Thoracic aorta (tissue), 2 donors: ENCODE measurements around the gene MXD4. TPM values are rescaled to one million over a fixed set of nuclear protein-coding genes. Genes with fewer than 3 reads are reported as not detected.
"Not testable (repeated sequence)": the region's sequence is repeated elsewhere in the genome, so short reads cannot be mapped to it uniquely, and the experiment has no call there.

ENCODE experiments used
- ATAC-seq: fragments of 150-250 bp; one replicate; pipeline ENCODE4 v1.8.0; 2017; ENCODE audit warnings: low read depth; ENCODE audit not compliant: insufficient number of reproducible peaks, low FRiP score
- DNase-seq: peaks from one replicate; pipeline ENCODE4 v3.0.0-alpha.2; 2020; ENCODE audit warnings: low spot score
- H3K27ac ChIP-seq, 2 donors: fragments of 200-600 bp; sonication (generic); 1 replicate in 1 of 2; 2 replicates in 1 of 2; pipeline ENCODE4 v1.5.1; 2016; ENCODE audit warnings: mild to moderate bottlenecking in 2 of 2, moderate library complexity in 2 of 2
- H3K27me3 ChIP-seq: fragments of 200-600 bp; sonication (generic); replicated peaks from 2 replicates; pipeline ENCODE4 v1.6.0; 2016; ENCODE audit warnings: mild to moderate bottlenecking; ENCODE audit not compliant: insufficient read depth
- H3K36me3 ChIP-seq: fragments of 200-600 bp; sonication (generic); one replicate; pipeline ENCODE4 v1.5.1; 2016
- H3K4me1 ChIP-seq, 2 donors: fragments of 200-600 bp; sonication (generic); 1 replicate in 1 of 2; 2 replicates in 1 of 2; pipeline versions ENCODE4 v1.5.1 to v1.6.0; 2016; ENCODE audit warnings: low read depth in 2 of 2, mild to moderate bottlenecking in 1 of 2; ENCODE audit not compliant: control insufficient read depth in 1 of 2
- H3K4me3 ChIP-seq: fragments of 200-600 bp; sonication (generic); 2 replicates; pipeline ENCODE4 v1.5.1; 2016; ENCODE audit warnings: mild to moderate bottlenecking
- H3K9me3 ChIP-seq: fragments of 200-600 bp; sonication (generic); 2 replicates; pipeline ENCODE4 v1.5.1; 2016
- total RNA-seq, 2 donors: library from RNA; depleted of rRNA; stranded (reverse); fragments of >200 nt; gene quantifications; one replicate each; pipeline versions ENCODE4 v1.1.0 to v1.2.3, GENCODE V29; 2016
- TF ChIP-seq, protein P1 (sequence below): fragments of 200-600 bp; sonication (generic); IDR thresholded peaks from one replicate; pipeline ENCODE4 v1.5.1; 2019; ENCODE audit warnings: antibody characterized with exemption

Gene MXD4
- total RNA-seq, 2 donors from 2014 or later = 93.1 to 105 TPM

GRCh38 chr4:2218436-2218835, 43.5 kb downstream of the MXD4 start:
- Histone ChIP-seq H3K27me3 (no peaks in the 10 kb centered on the region), H3K9me3 (no peaks in the 10 kb centered on the region), H3K27ac (no peak overlapping the region), H3K4me1 (no peaks in the 10 kb centered on the region), H3K4me3 (no peak overlapping the region), H3K36me3 (peaks cover 7% of the 10 kb centered on the region)
- DNase-seq (no peak), ATAC-seq (no peak)
- TF ChIP-seq, protein P1, sequence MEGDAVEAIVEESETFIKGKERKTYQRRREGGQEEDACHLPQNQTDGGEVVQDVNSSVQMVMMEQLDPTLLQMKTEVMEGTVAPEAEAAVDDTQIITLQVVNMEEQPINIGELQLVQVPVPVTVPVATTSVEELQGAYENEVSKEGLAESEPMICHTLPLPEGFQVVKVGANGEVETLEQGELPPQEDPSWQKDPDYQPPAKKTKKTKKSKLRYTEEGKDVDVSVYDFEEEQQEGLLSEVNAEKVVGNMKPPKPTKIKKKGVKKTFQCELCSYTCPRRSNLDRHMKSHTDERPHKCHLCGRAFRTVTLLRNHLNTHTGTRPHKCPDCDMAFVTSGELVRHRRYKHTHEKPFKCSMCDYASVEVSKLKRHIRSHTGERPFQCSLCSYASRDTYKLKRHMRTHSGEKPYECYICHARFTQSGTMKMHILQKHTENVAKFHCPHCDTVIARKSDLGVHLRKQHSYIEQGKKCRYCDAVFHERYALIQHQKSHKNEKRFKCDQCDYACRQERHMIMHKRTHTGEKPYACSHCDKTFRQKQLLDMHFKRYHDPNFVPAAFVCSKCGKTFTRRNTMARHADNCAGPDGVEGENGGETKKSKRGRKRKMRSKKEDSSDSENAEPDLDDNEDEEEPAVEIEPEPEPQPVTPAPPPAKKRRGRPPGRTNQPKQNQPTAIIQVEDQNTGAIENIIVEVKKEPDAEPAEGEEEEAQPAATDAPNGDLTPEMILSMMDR = no peak

DNA sequence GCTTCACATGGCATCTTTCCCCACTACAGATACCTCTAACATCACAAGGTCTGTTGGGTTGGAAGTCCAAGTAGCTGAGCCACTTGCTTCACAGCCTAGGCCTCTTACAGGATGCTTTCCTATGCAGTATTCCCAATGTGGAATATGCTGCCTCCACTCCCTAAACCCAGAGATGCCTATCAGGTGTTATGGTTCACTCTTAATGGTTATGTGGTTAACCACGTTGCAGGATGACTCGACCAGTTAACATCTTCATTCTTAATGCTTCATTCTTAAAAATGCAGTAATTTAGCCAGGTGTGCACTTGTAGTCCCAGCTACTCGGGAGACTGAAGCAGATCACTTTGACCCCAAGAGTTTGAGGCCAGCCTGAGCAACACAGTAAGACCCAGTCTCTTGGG, 44.2 kb downstream of the MXD4 start:
- H3K27ac ChIP-seq = no peak overlapping the region
- ATAC-seq = no peak

DNA sequence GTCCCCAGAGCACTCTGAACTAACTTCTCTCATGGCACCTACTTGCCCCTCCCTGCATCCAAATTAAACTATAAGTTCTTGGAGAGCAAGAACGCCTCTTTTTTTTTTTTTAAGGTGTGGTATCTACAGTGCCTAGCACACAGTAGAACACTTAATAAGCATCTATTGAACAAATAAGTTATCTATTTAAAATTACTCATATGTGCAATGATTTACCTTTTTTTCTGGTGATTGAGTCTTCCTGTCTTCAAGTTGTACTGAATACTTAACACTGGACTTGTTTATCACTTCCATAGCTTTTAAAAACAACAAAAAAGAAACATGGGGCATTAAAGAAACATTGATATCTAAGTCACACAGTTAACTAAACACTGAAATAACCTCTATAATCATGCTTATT, 49.1 kb downstream of the MXD4 start:
- Histone ChIP-seq H3K9me3 (no peaks in the 10 kb centered on the region), H3K4me3 (no peak overlapping the region), H3K27ac (no peak overlapping the region), H3K4me1 (no peaks in the 10 kb centered on the region), H3K36me3 (no peaks in the 10 kb centered on the region), H3K27me3 (no peaks in the 10 kb centered on the region)
- TF ChIP-seq, protein P1 = no peak
- ATAC-seq = no peak
- no peak for DNase-seq

More for the DNA sequence above, 44.2 kb downstream of the MXD4 start:
- no peak for DNase-seq
- H3K4me1 ChIP-seq = no peaks in the 10 kb centered on the region
- no peaks in the 10 kb centered on the region for H3K9me3 ChIP-seq
- no peaks in the 10 kb centered on the region for H3K27me3 ChIP-seq
- no peak overlapping the region for H3K4me3 ChIP-seq
- H3K36me3 ChIP-seq = peaks cover under 1% of the 10 kb centered on the region
- TF ChIP-seq, protein P1 = no peak

DNA sequence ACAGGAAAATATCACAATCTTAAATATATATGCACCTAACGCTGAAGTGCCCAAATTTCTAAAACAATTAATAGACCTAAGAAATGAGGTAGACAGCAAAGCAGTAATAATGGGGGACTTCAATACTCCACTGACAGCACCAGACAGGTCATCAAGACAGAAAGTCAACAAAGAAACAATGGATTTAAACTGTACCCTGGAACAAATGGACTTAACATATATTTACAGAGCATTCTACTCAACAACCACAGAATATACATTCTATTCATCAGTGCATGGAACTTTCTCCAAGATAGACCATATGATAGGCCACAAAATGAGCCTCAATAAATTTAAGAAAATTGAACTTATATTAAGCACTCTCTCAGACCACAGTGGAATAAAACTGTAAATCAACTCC, 59.1 kb downstream of the MXD4 start:
- H3K36me3 ChIP-seq = not testable (repeated sequence)

More for the DNA sequence above, 59.1 kb downstream of the MXD4 start:
- H3K9me3 ChIP-seq, DNase-seq, H3K4me3 ChIP-seq, H3K27me3 ChIP-seq, H3K4me1 ChIP-seq, ATAC-seq, H3K27ac ChIP-seq: not testable (repeated sequence)

Other genes starting within 250 kb of the MXD4 start
- under 1 TPM in 1 of 2 donors, not detected in 1; under 0.01 TPM for gene NAT8L, start 202.8 kb downstream of the MXD4 start, total RNA-seq
- gene HAUS3, start 20.0 kb downstream of the MXD4 start, total RNA-seq = 10 to 100 TPM in 1 of 2 donors, 1 to 10 TPM in 1; 6.5 to 12.9 TPM
- gene POLN, start 20.0 kb downstream of the MXD4 start, total RNA-seq = 1 to 10 TPM; 3.2 to 3.5 TPM
- gene ZFYVE28, start 156.5 kb upstream of the MXD4 start, total RNA-seq = 10 to 100 TPM; 11.5 to 20.2 TPM
- gene CFAP99, start 156.8 kb upstream of the MXD4 start, total RNA-seq = not detected
- 10 to 100 TPM; 29.8 to 83.1 TPM for gene RNF4, start 207.0 kb upstream of the MXD4 start, total RNA-seq